Suppressor macrophage (primary cell): ENCODE measurements around the gene IQSEC1.

Experiments
- DNase-seq, 4 experiments: peaks; one replicate each; pipeline ENCODE4 v3.0.0-alpha.2; 2020 to 2022

Gene IQSEC1

GRCh38 chr3:12965999-12966846 is 107.0 kb downstream of the IQSEC1 start:
- no peak for DNase-seq

GRCh38 chr3:12964711-12965612 is 108.3 kb downstream of the IQSEC1 start:
- no peak for DNase-seq

GRCh38 chr3:12963922-12964701 is 109.1 kb downstream of the IQSEC1 start:
- DNase-seq: peak; percentile 88 to 95 (median 92)

GRCh38 chr3:12963231-12963896 is 109.9 kb downstream of the IQSEC1 start:
- DNase-seq: no peak

- DNase-seq: no peak
Measured at GRCh38 chr3:12962292-12962691, 110.9 kb downstream of the IQSEC1 start.

- no peak for DNase-seq
Measured at GRCh38 chr3:12961697-12962036, 111.6 kb downstream of the IQSEC1 start.

GRCh38 chr3:12961007-12961696 is 112.1 kb downstream of the IQSEC1 start:
- DNase-seq: peak in 3 of 4 experiments; percentile 23 to 45 (median 34)

- DNase-seq: no peak
Measured at GRCh38 chr3:12960497-12960896, 112.7 kb downstream of the IQSEC1 start.

GRCh38 chr3:12959838-12960378 is 113.3 kb downstream of the IQSEC1 start:
- DNase-seq: peak; percentile 80 to 89 (median 84)

- DNase-seq: no peak
Measured at GRCh38 chr3:12959410-12959809, 113.8 kb downstream of the IQSEC1 start.

- no peak for DNase-seq
Measured at GRCh38 chr3:12957824-12958792, 115.1 kb downstream of the IQSEC1 start.

- DNase-seq: no peak
Measured at GRCh38 chr3:12957339-12957738, 115.9 kb downstream of the IQSEC1 start.

- DNase-seq: no peak
Measured at GRCh38 chr3:12956316-12956660, 116.9 kb downstream of the IQSEC1 start.

- DNase-seq: no peak
Measured at GRCh38 chr3:12955651-12956315, 117.4 kb downstream of the IQSEC1 start.

GRCh38 chr3:12954891-12955650 is 118.2 kb downstream of the IQSEC1 start:
- DNase-seq: peak; percentile 82 to 91 (median 88)

- DNase-seq: no peak
Measured at GRCh38 chr3:12954180-12954579, 119.0 kb downstream of the IQSEC1 start.

GRCh38 chr3:12953201-12953995 is 119.8 kb downstream of the IQSEC1 start:
- DNase-seq: no peak
